GM12878 (cell line): ENCODE results near the gene ADD2. TPM values are rescaled to one million over a fixed set of nuclear protein-coding genes. Genes with fewer than 3 reads are reported as not detected.

ENCODE experiments used
- ATAC-seq: fragments of 200-7000 bp; cut with Tn5 transposase; 3 replicates; pipeline ENCODE4 v1.9.1; 2020; ENCODE audit warnings: mild to moderate bottlenecking, moderate library complexity
- BruUV-seq: library from RNA; stranded (reverse); fragments of 400-500 nt; replicated peaks from 2 replicates; lab custom pipeline; 2021; lab: Mats Ljungman, UMichigan
- CTCF ChIA-PET: fragments of 300-600 bp; sonication (Branson Sonifier 250); formaldehyde crosslinking; extraction: SDS; loops from one replicate; lab custom pipeline; 2021; ENCODE audit warnings: inconsistent platforms; lab: Yijun Ruan, JAX
- POLR2A ChIA-PET: fragments of 350-600 bp; formaldehyde crosslinking; extraction: SDS; loops from one replicate; lab custom pipeline; 2021; ENCODE audit warnings: inconsistent platforms; lab: Charles Lee
- RAD21 ChIA-PET: fragments of 300-600 bp; sonication (Branson Sonifier 250); formaldehyde crosslinking; loops from one replicate; lab custom pipeline; 2023; ENCODE audit warnings: antibody characterized with exemption; ENCODE audit not compliant: unreplicated experiment; lab: Charles Lee
- SMC1A ChIA-PET: fragments of 300-600 bp; sonication (Branson Sonifier 250); formaldehyde crosslinking; loops from one replicate; lab custom pipeline; 2023; ENCODE audit not compliant: unreplicated experiment, uncharacterized antibody; lab: Charles Lee
- DNase-seq: peaks from one replicate; pipeline ENCODE4 v3.0.0-alpha.2; 2011; ENCODE audit warnings: low read depth, low spot score
- FAIRE-seq: peaks from 3 replicates; lab custom pipeline; 2011; peaks lifted over from hg19 to GRCh38; lab: Jason Lieb, UNC
- H2AFZ ChIP-seq: 2 replicates; pipeline ENCODE4 v1.6.0; 2011; ENCODE audit warnings: low read depth, low read length, control low read depth; ENCODE audit not compliant: control insufficient read depth
- H3K27ac ChIP-seq: 2 replicates; pipeline ENCODE4 v1.5.1; 2011; ENCODE audit warnings: control low read depth; ENCODE audit not compliant: control insufficient read depth, insufficient read depth
- H3K27me3 ChIP-seq, 2 experiments: replicated peaks in 1 of 2; 2 replicates each; pipeline versions ENCODE4 v1.6.0 to v1.6.1; 2011; ENCODE audit warnings: low read length in 1 of 2; ENCODE audit not compliant: control insufficient read depth in 2 of 2, insufficient read depth in 2 of 2
- H3K36me3 ChIP-seq, 2 experiments: 2 replicates each; pipeline ENCODE4 v1.5.1; 2011; ENCODE audit warnings: low read length in 1 of 2; ENCODE audit not compliant: control insufficient read depth in 2 of 2, insufficient read depth in 2 of 2
- H3K4me1 ChIP-seq: 2 replicates; pipeline ENCODE4 v1.6.1; 2011; ENCODE audit warnings: mild to moderate bottlenecking, low read length, moderate library complexity, mixed read lengths; ENCODE audit not compliant: control insufficient read depth, insufficient read depth
- H3K4me2 ChIP-seq: 2 replicates; pipeline ENCODE4 v1.6.0; 2011; ENCODE audit warnings: control low read depth; ENCODE audit not compliant: control insufficient read depth, insufficient read depth
- H3K4me3 ChIP-seq: fragments of 200-600 bp; sonication (generic); 2 replicates; pipeline ENCODE4 v1.5.1; 2016
- H3K79me2 ChIP-seq: 2 replicates; pipeline ENCODE4 v1.6.0; 2011; ENCODE audit warnings: low read length; ENCODE audit not compliant: control insufficient read depth, insufficient read depth
- H3K9ac ChIP-seq: 2 replicates; pipeline ENCODE4 v1.8.0; 2011; ENCODE audit warnings: low read length, control low read depth, mixed read lengths; ENCODE audit not compliant: control insufficient read depth, insufficient read depth
- H3K9me3 ChIP-seq: replicated peaks from 3 replicates; pipeline ENCODE4 v1.5.1; 2011; ENCODE audit warnings: mild to moderate bottlenecking, low read length; ENCODE audit not compliant: control insufficient read depth, insufficient read depth
- H4K20me1 ChIP-seq: 2 replicates; pipeline ENCODE4 v1.6.0; 2011; ENCODE audit not compliant: control insufficient read depth, insufficient read depth
- EGR1 ChIP-seq, 2 experiments: IDR thresholded peaks; 1 replicate in 1 of 2; 2 replicates in 1 of 2; pipeline ENCODE4 v1.6.1; 2011 to 2012; ENCODE audit warnings: low read depth in 2 of 2, low read length in 2 of 2, borderline replicate concordance in 1 of 2, mild to moderate bottlenecking in 1 of 2, moderate library complexity in 1 of 2
- EP300 ChIP-seq, 2 experiments: fragments of 150-350 bp in 1 of 2; IDR thresholded peaks; 2 replicates each; pipeline ENCODE4 v1.6.1; 2011 to 2012; ENCODE audit warnings: low read depth in 2 of 2, low read length in 2 of 2, borderline replicate concordance in 1 of 2, improper control_type of control experiment in 1 of 2, inconsistent platforms in 1 of 2; ENCODE audit not compliant: control insufficient read depth in 1 of 2
- GATAD2B ChIP-seq: fragments of 450-650 bp; conservative IDR thresholded peaks from 2 replicates; pipeline ENCODE4 v1.6.1; 2017; ENCODE audit warnings: low read depth, mild to moderate bottlenecking, moderate library complexity
- HDAC2 ChIP-seq: fragments of 200-600 bp; sonication (generic); IDR thresholded peaks from 2 replicates; pipeline ENCODE4 v1.6.1; 2017
- JUNB ChIP-seq: IDR thresholded peaks from 2 replicates; pipeline ENCODE4 v1.6.1; 2016; ENCODE audit warnings: antibody characterized with exemption, mild to moderate bottlenecking
- JUND ChIP-seq: IDR thresholded peaks from 2 replicates; pipeline ENCODE4 v1.6.1; 2012; ENCODE audit warnings: low read depth, mild to moderate bottlenecking, low read length, improper control_type of control experiment, moderate library complexity
- KDM1A ChIP-seq: fragments of 200-600 bp; sonication (generic); IDR thresholded peaks from 2 replicates; pipeline ENCODE4 v1.6.1; 2016; ENCODE audit warnings: borderline replicate concordance
- NBN ChIP-seq: fragments of 450-650 bp; IDR thresholded peaks from 2 replicates; pipeline ENCODE4 v1.6.1; 2016
- PAX8 ChIP-seq: fragments of 450-650 bp; IDR thresholded peaks from 2 replicates; pipeline ENCODE4 v1.6.1; 2017; ENCODE audit warnings: mild to moderate bottlenecking, moderate library complexity
- POLR2AphosphoS5 ChIP-seq: IDR thresholded peaks from 2 replicates; pipeline ENCODE4 v1.6.1; 2011; ENCODE audit warnings: mild to moderate bottlenecking, low read length, inconsistent platforms
- RCOR1 ChIP-seq: conservative IDR thresholded peaks from 2 replicates; pipeline ENCODE4 v1.6.1; 2012; ENCODE audit warnings: low read depth, low read length, improper control_type of control experiment
- SIX5 ChIP-seq: IDR thresholded peaks from 2 replicates; pipeline ENCODE4 v1.6.1; 2011; ENCODE audit warnings: mild to moderate bottlenecking, low read depth, low read length, moderate library complexity; ENCODE audit not compliant: severe bottlenecking
- SREBF2 ChIP-seq: IDR thresholded peaks from 2 replicates; pipeline ENCODE4 v1.6.1; 2012; ENCODE audit warnings: mild to moderate bottlenecking, low read length
- TAF1 ChIP-seq: IDR thresholded peaks from 2 replicates; pipeline ENCODE4 v1.6.1; 2011; ENCODE audit warnings: mild to moderate bottlenecking, low read depth, low read length, borderline replicate concordance
- TCF12 ChIP-seq: IDR thresholded peaks from 2 replicates; pipeline ENCODE4 v1.6.1; 2011; ENCODE audit warnings: low read depth, mild to moderate bottlenecking, low read length
- ZNF217 ChIP-seq: fragments of 450-650 bp; IDR thresholded peaks from 2 replicates; pipeline ENCODE4 v1.6.1; 2017; ENCODE audit warnings: antibody characterized with exemption, mild to moderate bottlenecking
- ZZZ3 ChIP-seq: IDR thresholded peaks from 2 replicates; pipeline ENCODE4 v1.6.1; 2011; ENCODE audit warnings: low read depth; ENCODE audit not compliant: control insufficient read depth, insufficient read length
- WGBS: methylation state at CpG from one replicate; pipeline ENCODE4 v1.1.6; 2016; ENCODE audit warnings: low lambda C conversion rate; ENCODE audit not compliant: insufficient replicate concordance, insufficient coverage; ENCODE audit errors: missing lambda C conversion rate; 5-methylcytosine and 5-hydroxymethylcytosine counted together
- in situ Hi-C: fragments of 300-500 bp; cut with MboI; formaldehyde crosslinking; loops from 9 replicates; pipeline ENCODE4 v1.14.3; 2018; ENCODE audit warnings: mixed read lengths
- intact Hi-C: fragments of 100-400 bp; cut with micrococcal nuclease; formaldehyde crosslinking; loops from one replicate; pipeline ENCODE4 v1.14.2; 2022; ENCODE audit not compliant: unreplicated experiment
- polyA plus RNA-seq, 11 experiments: library from polyadenylated mRNA; depleted of rRNA in 4 of 11; unstranded in 6 of 11; stranded (reverse) in 5 of 11; fragments of >200 nt; fragmentation: Nextera tagmentation in 4 of 11; fragmentation: Illumina TruSeq in 1 of 11; extraction: Ambion mirVana in 4 of 11; extraction: Trizol in 1 of 11; gene quantifications; 1 replicate in 1 of 11; 2 replicates in 10 of 11; pipeline versions ENCODE4 v1.2.1 to v1.2.3, GENCODE V29; 2011 to 2016; ENCODE audit warnings: inconsistent platforms in 2 of 11, missing spikeins in 2 of 11, low read depth in 1 of 11
- total RNA-seq, 4 experiments: library from RNA; depleted of rRNA in 3 of 4; stranded (reverse); fragments of >200 nt in 3 of 4; fragmentation: Illumina TruSeq in 1 of 4; extraction: Trizol in 1 of 4; gene quantifications; 2 replicates each; pipeline versions ENCODE4 v1.2.1 to v1.2.3, GENCODE V29; 2013 to 2021
- TF ChIP-seq, protein P1 (sequence below): IDR thresholded peaks from 2 replicates; pipeline ENCODE4 v1.6.1; 2012; ENCODE audit warnings: low read length, inconsistent platforms

Gene ADD2
- total and polyA plus RNA-seq, 10 of the 15 experiments (the other 5 are each of a cell fraction or from before 2014, with no cell fraction given) = 0.05 to 0.13 (median 0.08) TPM; not detected in 7

DNA sequence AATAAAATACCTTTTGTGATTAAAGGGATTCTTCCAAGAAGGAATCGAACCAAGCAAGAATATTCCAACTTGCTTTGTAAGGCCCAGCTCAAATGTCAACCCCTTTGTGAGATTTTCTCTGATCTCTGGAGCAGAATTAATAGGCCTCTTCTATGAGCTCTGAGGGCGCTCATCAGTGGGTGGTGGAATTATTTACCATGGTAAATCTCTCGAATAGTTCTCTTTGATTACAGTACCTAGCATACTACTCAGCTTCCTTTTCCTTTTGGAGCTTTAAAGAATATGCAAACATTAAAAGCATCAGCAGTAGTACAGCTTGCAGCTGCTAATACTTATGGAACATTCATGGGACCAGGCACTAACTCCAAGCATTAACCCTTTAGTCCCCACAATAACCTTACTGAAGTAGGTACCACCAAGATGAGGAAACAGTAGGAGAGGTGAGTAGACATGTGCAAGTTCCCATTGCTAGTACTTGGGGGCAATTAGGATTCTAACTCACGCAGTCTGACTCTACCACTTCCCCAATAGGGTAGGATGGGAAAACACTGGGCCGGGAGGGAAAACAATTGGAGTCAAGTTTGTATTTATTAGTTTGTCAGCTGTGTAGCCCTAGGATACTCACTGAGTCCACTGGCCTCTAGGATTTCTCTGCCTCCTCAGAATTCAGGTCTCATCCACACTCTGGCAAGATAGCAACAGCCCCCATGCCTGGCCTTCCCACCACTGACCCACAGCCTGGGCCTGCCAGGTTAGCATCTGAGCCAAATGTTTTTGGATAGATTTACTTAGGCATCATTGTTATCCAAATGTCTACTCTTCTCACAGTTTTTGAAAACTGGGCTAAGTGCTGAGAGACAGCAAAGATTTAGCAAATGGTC is 21.7 kb downstream of the ADD2 start:
- Histone ChIP-seq H3K36me3 (no peaks in the 10 kb centered on the region), H3K9me3 (no peaks in the 10 kb centered on the region), H3K79me2 (no peaks in the 10 kb centered on the region), H3K27ac (no peak overlapping the region), H3K4me1 (no peaks in the 10 kb centered on the region), H3K27me3 (no peaks in the 10 kb centered on the region; a peak in 1 of 4 replicates), H3K4me3 (no peak overlapping the region), H3K4me2 (no peak overlapping the region), H3K9ac (no peak overlapping the region), H2AFZ (no peak overlapping the region), H4K20me1 (no peaks in the 10 kb centered on the region)
- DNase-seq (no peak), FAIRE-seq (no peak), ATAC-seq (no peak)
- RAD21 ChIA-PET = interaction anchor here (0.8 kb wide), 1 partner anchor 23 kb away, joined by 3 read pairs; no protein-coding TSS in a partner anchor
- SMC1A ChIA-PET = interaction anchor here (0.6 to 1.6 kb wide), 2 partner anchors 40 to 65 kb away, joined by 3 to 4 read pairs; no protein-coding TSS in a partner anchor
- in situ Hi-C loops (no loop called here), intact Hi-C loops (no loop called here)
- POLR2A ChIA-PET = no interaction called here
- no TSS peak for BruUV-seq
- TF ChIP-seq PAX8 (no peak), NBN (no peak), EP300 (IDR thresholded peaks at IDR 0.05; ENCODE audit: borderline replicate concordance in 1 of 2, control insufficient read depth in 1 of 2, low read depth in 2 of 2, low read length in 2 of 2) (no peak), POLR2AphosphoS5 (no peak), TAF1 (no peak), GATAD2B (no peak), SIX5 (no peak), ZZZ3 (no peak), KDM1A (no peak), ZNF217 (no peak), JUNB (no peak), TCF12 (no peak), RCOR1 (no peak), EGR1 (IDR thresholded peaks at IDR 0.05; ENCODE audit: borderline replicate concordance in 1 of 2, low read depth in 2 of 2, low read length in 2 of 2) (no peak), JUND (no peak), SREBF2 (no peak), HDAC2 (no peak)
- TF ChIP-seq, protein P1, sequence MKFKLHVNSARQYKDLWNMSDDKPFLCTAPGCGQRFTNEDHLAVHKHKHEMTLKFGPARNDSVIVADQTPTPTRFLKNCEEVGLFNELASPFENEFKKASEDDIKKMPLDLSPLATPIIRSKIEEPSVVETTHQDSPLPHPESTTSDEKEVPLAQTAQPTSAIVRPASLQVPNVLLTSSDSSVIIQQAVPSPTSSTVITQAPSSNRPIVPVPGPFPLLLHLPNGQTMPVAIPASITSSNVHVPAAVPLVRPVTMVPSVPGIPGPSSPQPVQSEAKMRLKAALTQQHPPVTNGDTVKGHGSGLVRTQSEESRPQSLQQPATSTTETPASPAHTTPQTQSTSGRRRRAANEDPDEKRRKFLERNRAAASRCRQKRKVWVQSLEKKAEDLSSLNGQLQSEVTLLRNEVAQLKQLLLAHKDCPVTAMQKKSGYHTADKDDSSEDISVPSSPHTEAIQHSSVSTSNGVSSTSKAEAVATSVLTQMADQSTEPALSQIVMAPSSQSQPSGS = no peak
- CTCF ChIA-PET = no interaction called here
- WGBS = 21% methylated on average over 5 of the region's 5 CpGs
